IPS-18c (cell line): Measurements from ENCODE around the gene GRID2IP.
"Not testable (repeated sequence)": the region's sequence is repeated elsewhere in the genome, so short reads cannot be mapped to it uniquely, and the experiment has no call there.

Experiments used
- H3K4me3 ChIP-seq: 2 replicates; pipeline ENCODE4 v1.7.0; 2013; ENCODE audit warnings: low read depth, mild to moderate bottlenecking, low read length, moderate library complexity; ENCODE audit not compliant: insufficient read depth
- H3K9me3 ChIP-seq: one replicate; pipeline ENCODE4 v1.6.1; 2013; ENCODE audit warnings: mild to moderate bottlenecking, low read length, moderate library complexity; ENCODE audit not compliant: control insufficient read depth, insufficient read depth

Gene GRID2IP

DNA sequence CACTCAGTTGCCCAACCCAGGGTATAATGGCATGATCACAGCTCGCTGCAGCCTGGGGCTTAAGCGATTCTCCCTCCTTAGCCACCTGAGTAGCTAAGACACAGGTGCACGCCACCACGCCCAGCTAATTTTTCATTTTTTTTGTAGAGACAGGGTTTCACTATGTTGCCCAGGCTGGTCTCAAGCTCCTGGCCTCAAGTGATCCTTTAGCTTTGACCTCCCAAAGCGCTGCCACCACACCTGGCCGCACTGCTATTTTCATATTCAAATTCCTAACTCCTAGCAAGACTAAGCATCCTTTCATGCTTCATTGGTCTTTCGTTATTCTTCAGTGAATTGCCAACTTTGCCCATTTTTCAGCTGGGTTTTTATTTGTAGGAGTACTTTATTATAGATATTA is 73.1 kb downstream of the GRID2IP start:
- H3K4me3 ChIP-seq, result no peak overlapping the region
- no peaks in the 10 kb centered on the region for H3K9me3 ChIP-seq

- Histone ChIP-seq H3K4me3 (no peak overlapping the region), H3K9me3 (no peaks in the 10 kb centered on the region)
Observed at GRCh38 chr7:6477318-6477660, 74.0 kb downstream of the GRID2IP start.

- Histone ChIP-seq H3K9me3 (no peaks in the 10 kb centered on the region), H3K4me3 (no peak overlapping the region)
Observed at GRCh38 chr7:6476596-6477317, 74.5 kb downstream of the GRID2IP start.

DNA sequence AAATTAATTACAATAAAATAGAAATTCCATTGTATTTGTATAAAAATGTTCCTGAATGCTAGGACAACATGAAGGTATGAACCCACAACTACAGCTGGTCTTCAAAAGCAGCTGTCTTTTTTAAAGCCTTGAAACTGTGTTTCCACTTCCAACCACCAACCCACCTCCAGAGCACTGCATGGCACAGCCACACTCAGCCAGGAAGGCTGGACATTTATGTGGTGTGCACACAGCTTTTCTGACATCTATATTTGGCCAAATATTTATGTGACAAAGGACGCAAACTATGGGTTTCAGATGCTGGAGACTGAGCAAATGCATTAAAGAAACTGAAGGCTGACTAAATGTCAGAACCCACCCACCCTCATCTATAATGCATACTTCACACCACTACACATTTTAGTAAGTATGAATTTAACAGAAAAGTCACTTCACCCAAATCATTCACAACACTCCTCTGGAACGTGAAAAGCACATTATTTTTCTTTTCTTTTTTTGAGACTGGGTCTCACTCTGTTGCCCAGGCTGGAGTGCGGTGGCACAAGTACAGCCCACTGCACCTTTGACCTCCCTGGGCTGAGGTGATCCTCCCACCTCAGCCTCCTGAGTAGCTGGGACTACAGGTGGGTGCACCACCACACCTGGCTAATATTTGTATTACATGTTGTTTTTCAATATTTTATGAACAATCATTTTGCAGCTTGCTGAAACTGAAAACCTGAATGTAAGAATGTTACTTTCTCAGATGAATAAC is 75.7 kb downstream of the GRID2IP start:
- H3K9me3 ChIP-seq, result no peaks in the 10 kb centered on the region
- no peak overlapping the region for H3K4me3 ChIP-seq

DNA sequence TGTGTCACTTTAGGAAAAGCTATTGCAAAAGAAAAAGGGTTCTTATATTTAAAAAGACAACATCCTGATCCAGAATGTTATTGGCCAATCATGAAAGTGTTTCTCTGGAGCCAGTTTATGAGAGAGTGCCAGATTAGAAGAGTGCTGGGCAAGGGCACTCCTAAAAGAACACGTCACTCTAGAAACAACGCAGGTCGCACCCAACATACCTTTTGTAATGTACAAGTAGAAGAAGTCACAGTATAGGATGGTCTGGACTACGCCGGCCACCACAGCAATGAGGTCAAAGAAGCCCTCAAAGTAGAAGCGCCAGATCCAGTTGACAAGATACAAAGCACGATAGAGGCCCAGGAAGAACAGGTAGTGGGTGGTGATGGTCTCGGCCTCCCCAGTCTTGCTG is 85.4 kb downstream of the GRID2IP start:
- peaks cover 6% of the 10 kb centered on the region for H3K9me3 ChIP-seq
- H3K4me3 ChIP-seq, result no peak overlapping the region

GRCh38 chr7:6463609-6464008 is 87.7 kb downstream of the GRID2IP start:
- not testable (repeated sequence) for H3K4me3 ChIP-seq, H3K9me3 ChIP-seq

DNA sequence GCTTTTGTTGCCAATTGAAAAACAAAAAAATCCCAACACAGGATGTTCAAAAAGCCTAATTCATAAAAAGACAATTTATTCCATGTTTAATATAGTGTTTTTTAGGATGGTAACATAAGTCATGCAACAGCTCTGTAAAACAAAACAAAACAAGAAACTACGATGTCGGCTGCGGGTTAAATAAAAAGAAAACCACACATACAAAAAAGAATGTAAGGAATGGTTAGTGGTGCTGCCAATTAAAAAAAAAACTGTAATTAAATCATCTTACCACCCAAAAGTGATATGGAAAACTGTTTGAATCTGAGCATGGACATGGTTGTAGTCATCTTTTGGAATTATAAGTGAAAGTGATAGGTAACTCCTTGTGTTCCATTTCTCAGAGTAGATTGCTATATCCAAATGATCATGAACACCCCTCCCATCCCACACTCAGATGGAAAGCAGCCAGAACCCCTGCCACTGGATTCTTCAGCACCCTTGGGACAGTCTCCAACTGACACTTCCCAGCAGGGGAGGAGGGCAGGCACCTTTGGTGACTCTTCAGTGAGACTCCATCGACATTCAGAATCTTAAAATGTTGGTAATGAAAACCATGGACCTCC is 89.2 kb downstream of the GRID2IP start:
- H3K4me3 ChIP-seq, result no peak overlapping the region
- peaks cover 6% of the 10 kb centered on the region for H3K9me3 ChIP-seq

GRCh38 chr7:6460990-6461584 is 90.2 kb downstream of the GRID2IP start:
- H3K4me3 ChIP-seq, result no peak overlapping the region
- H3K9me3 ChIP-seq, result no peaks in the 10 kb centered on the region

DNA sequence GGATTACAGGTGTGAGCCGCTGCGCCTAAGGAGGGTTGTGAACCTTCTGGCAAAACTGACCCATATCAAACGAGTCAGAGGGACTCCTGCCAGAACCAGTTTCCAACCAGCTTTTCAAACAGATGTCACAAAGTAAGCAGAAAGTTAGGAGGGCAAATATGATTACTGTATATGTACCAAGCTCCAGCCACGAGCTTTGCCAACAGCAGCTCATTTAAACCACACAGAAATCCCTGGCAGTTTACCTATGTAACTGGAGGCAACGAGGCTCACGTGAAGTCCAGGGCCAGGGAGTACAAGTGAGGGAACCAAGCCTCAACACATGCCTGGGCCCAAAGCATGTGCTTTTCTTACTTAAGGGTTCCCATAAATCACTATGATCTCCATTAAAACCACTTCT is 91.0 kb downstream of the GRID2IP start:
- Histone ChIP-seq H3K9me3 (no peaks in the 10 kb centered on the region), H3K4me3 (no peak overlapping the region)

- H3K4me3 ChIP-seq, result not testable (repeated sequence)
Observed at GRCh38 chr7:6458676-6459075, 92.6 kb downstream of the GRID2IP start.

GRCh38 chr7:6453734-6454133 is 97.5 kb downstream of the GRID2IP start:
- no peaks in the 10 kb centered on the region for H3K9me3 ChIP-seq
- H3K4me3 ChIP-seq, result no peak overlapping the region

More at GRCh38 chr7:6458676-6459075, 92.6 kb downstream of the GRID2IP start:
- not testable (repeated sequence) for H3K9me3 ChIP-seq

DNA sequence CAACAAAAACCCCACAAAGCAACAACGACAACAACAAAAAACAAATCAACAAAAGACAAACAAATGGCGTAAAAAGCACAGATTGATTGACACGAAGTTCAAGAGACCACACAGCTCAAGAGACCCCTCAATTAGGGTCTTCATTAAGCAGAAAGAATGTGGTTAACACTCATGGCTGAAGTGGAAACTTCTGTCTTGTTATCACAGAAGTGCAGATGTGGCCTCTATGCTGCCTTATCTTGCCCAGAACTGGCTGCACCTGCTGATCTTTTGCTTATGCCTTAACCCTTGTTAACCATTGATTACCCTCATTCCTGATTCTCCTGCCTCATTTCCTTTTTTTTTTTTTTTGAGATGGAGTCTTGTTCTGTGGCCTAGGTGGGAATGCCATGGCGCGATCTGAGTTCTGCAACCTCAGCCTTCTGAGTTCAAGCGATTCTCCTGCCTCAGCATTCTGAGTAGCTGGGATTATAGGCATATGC is 100.0 kb downstream of the GRID2IP start:
- no peak overlapping the region for H3K4me3 ChIP-seq

DNA sequence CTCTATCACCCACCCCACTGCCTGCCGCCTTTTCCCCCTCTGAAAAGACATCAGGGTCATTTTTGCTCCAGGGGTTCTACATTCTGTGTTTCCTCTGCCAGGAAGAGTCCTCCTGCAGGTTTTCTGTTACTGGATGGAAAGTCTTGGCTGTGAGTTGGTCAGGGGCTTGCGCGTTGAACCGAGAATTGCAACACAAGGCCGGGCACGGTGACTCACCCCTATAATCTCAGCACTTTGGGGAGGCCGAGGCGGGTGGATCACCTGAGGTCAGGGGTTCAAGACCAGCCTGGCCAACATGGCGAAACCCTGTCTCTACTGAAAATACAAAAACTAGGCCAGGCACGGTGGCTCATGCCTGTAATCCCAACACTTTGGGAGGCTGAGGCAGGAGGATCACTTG is 100.7 kb downstream of the GRID2IP start:
- not testable (repeated sequence) for H3K4me3 ChIP-seq, H3K9me3 ChIP-seq

More for the DNA sequence above, 100.0 kb downstream of the GRID2IP start:
- no peaks in the 10 kb centered on the region for H3K9me3 ChIP-seq

GRCh38 chr7:6449884-6450283 is 101.4 kb downstream of the GRID2IP start:
- not testable (repeated sequence) for H3K9me3 ChIP-seq, H3K4me3 ChIP-seq

GRCh38 chr7:6448943-6449543 is 102.2 kb downstream of the GRID2IP start:
- Histone ChIP-seq H3K4me3 (no peak overlapping the region), H3K9me3 (no peaks in the 10 kb centered on the region)

DNA sequence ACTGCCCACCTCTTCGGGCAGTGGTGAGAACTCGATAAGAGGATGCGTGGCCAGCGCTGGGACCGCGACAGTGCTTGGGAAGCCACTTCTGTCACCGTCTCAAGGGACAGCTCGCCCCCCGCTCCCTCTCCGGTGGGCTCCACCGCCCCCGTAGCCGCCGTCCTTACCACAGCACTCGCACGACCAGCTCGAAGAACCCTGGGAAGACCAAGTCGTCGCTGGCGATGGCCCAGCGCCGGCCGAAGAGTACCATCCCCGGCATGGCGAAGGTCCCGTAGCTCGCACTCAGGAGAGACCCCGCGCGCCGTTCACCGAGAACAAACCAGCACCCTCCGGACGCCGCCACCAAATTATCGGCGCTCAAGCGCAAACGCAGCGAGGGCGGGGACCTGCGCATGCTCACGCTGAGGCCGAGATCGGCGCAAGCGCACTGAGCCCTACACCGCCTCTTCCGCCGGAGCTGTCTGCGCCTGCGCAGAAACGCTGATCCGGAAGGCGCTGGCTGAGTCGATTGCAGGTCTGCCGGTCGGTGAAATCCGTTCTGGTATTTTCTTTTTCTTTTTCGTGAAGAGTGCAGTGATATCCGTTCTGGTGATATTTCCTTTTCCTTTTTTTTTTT is 103.6 kb downstream of the GRID2IP start, which contains the start of gene DAGLB:
TSS of gene DAGLB (minus strand) at position 374 of the 619 bp plus-strand sequence. CDS start at position 262, 112 bp downstream.
- H3K9me3 ChIP-seq, result no peaks in the 10 kb centered on the region
- peak within 1 kb of the TSS; percentile 97 for H3K4me3 ChIP-seq
